Measurements from ENCODE around the gene PPM1J. TPM values are rescaled to one million over a fixed set of nuclear protein-coding genes. Genes with fewer than 3 reads are reported as not detected.

Gene PPM1J
- total RNA-seq, 1 experiment from 2014 or later: 0.52 TPM

DNA sequence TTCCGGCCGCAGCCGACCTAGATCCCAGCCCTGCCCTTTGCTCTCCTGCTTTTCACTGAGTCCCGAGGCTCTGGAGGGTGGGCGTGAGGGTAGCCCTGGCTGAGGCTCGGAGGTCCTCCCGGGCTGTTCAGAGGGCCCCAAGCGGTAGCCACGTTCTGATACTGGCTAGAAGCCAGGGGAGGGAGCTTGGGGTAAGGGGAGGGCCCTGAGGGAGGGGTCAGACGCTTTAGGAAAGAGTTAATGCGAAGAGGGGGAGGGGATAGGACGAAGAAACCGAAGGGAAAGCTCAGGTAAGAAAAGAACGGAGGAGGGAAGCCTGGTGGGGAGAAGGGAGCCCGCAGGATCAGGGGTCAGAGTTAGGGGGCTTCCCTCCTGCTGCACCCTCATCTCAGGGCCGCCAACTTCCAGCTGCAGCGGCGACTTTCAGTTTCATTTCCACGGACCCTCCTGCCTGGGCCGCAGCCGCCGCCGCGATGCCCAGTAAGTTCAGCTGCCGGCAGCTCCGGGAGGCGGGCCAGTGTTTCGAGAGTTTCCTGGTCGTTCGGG lies 40.6 kb downstream of the PPM1J start, which contains the start of gene MOV10:
TSS of gene MOV10 (plus strand) at position 220 of the 546 bp plus-strand sequence. CDS start at position 474, 254 bp downstream.
- Histone ChIP-seq H3K36me3 (ENCODE audit: insufficient read depth, low read length, poor library complexity, severe bottlenecking) (peaks cover 15% of the 10 kb centered on the region), H3K27me3 (replicated peaks; ENCODE audit: insufficient read depth, low read depth, low read length, poor library complexity) (no peaks in the 10 kb centered on the region), H3K4me1 (ENCODE audit: insufficient read depth, low read length, poor library complexity, severe bottlenecking) (peaks cover 16% of the 10 kb centered on the region), H3K4me3 (ENCODE audit: low read depth, low read length, poor library complexity, severe bottlenecking) (peak within 1 kb of the TSS; percentile 84), H3K9me3 (ENCODE audit: low read depth, low read length, poor library complexity, severe bottlenecking) (no peaks in the 10 kb centered on the region), H3K27ac (ENCODE audit: low read depth, low read length, poor library complexity, severe bottlenecking) (peak within 1 kb of the TSS; percentile 92)
- CTCF ChIA-PET: interaction anchor here (1.2 to 1.4 kb wide), 2 partner anchors 173 to 283 kb away, joined by 3 to 4 read pairs; no protein-coding TSS in a partner anchor
- TF ChIP-seq EZH2 (IDR thresholded peaks at IDR 0.05; ENCODE audit: borderline replicate concordance, low read depth, low read length, poor library complexity, severe bottlenecking): no peak
- POLR2A ChIA-PET (ENCODE audit: low non-redundant PET): interaction anchor here (0.6 kb wide), 1 partner anchor 47 kb away, joined by 4 read pairs; no protein-coding TSS in a partner anchor
- DNase-seq (ENCODE audit: low spot score): peak; percentile 84
- no TSS peak for BruUV-seq (replicated peaks)
- intact Hi-C loops (cut with micrococcal nuclease; ENCODE audit: unreplicated experiment): loop anchor here (10.0 kb wide), 1 partner anchor 50 kb away; no protein-coding TSS in a partner anchor

DNA sequence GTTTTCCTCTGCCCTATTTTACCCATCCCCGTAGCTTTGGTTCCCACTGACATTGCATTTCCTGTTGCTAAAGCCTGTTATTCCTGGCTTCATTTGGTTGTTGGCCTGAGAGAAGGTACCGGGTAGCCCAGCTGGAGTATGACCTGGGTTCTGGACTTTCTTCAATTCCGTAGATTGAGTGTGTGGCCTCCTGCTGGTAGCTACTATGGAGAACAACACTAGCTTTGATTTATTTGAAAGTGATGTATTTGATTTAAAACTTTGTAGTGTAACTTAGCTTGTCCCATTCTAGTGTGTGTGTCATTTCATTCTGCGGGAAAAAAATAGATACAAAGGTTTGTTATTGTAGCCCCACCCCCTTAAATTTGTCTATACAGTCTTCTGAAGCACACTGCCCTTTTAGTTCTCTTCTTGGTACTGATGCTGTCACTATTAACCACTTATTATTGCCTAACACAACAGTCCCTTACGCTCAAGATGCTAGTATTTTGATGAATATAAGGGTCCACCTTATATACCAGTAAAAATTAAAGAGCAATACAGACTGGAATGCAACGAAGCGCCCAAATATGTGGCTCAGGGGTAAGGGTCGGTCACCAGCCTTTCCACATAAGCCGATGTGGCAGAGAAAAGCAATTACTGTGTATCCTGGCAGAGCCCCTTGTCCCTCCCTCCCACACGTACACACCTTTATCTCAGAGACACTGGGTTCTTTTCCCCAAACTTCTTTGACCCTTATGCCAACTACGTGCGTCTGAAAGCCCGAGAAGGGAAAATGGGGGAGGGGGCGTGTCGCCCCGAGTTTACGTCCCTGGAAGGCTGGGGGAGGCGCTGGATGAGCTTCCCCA lies 41.3 kb downstream of the PPM1J start:
- CTCF ChIA-PET: interaction anchor here (0.6 to 1.4 kb wide), 2 partner anchors 22 to 283 kb away, joined by 3 read pairs; no protein-coding TSS in a partner anchor
- intact Hi-C loops (cut with micrococcal nuclease; ENCODE audit: unreplicated experiment): loop anchor here (10.0 kb wide), 1 partner anchor 49 kb away; no protein-coding TSS in a partner anchor
- peaks cover 22% of the 10 kb centered on the region for H3K36me3 ChIP-seq (ENCODE audit: insufficient read depth, low read length, poor library complexity, severe bottlenecking)
- H3K4me1 ChIP-seq (ENCODE audit: insufficient read depth, low read length, poor library complexity, severe bottlenecking): peaks cover 16% of the 10 kb centered on the region
- peak overlapping the region; percentile 92 for H3K27ac ChIP-seq (ENCODE audit: low read depth, low read length, poor library complexity, severe bottlenecking)
- no TSS peak for BruUV-seq (replicated peaks)
- POLR2A ChIA-PET (ENCODE audit: low non-redundant PET): interaction anchor here (0.6 kb wide), 1 partner anchor 46 kb away, joined by 4 read pairs; no protein-coding TSS in a partner anchor
- H3K27me3 ChIP-seq (replicated peaks; ENCODE audit: insufficient read depth, low read depth, low read length, poor library complexity): no peaks in the 10 kb centered on the region
- peak; percentile 38 for DNase-seq (ENCODE audit: low spot score)
- H3K4me3 ChIP-seq (ENCODE audit: low read depth, low read length, poor library complexity, severe bottlenecking): peak overlapping the region; percentile 84
- no peak for TF ChIP-seq EZH2 (IDR thresholded peaks at IDR 0.05; ENCODE audit: borderline replicate concordance, low read depth, low read length, poor library complexity, severe bottlenecking)
- TF ChIP-seq, protein P1, sequence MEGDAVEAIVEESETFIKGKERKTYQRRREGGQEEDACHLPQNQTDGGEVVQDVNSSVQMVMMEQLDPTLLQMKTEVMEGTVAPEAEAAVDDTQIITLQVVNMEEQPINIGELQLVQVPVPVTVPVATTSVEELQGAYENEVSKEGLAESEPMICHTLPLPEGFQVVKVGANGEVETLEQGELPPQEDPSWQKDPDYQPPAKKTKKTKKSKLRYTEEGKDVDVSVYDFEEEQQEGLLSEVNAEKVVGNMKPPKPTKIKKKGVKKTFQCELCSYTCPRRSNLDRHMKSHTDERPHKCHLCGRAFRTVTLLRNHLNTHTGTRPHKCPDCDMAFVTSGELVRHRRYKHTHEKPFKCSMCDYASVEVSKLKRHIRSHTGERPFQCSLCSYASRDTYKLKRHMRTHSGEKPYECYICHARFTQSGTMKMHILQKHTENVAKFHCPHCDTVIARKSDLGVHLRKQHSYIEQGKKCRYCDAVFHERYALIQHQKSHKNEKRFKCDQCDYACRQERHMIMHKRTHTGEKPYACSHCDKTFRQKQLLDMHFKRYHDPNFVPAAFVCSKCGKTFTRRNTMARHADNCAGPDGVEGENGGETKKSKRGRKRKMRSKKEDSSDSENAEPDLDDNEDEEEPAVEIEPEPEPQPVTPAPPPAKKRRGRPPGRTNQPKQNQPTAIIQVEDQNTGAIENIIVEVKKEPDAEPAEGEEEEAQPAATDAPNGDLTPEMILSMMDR (conservative IDR thresholded peaks at IDR 0.05; ENCODE audit: low read depth, low read length): peak; percentile 44
- H3K9me3 ChIP-seq (ENCODE audit: low read depth, low read length, poor library complexity, severe bottlenecking): no peaks in the 10 kb centered on the region

DNA sequence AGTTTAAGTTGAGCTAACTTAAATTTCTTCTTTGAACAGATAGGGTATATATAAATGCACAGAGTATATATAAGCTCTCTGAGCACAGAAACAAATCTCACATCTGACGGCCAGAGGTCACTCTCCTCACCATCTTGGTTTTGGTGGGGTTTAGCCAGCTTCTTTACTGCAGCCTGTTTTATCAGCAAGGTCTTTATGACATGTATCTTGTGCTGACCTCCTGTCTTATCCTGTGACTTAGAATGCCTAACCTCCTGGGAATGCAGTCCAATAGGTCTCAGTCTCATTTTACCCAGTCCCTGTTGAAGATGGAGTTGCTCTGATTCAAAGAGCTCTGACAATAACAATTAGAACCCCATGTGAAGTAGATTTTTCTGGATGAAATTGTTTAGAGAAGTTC lies 42.3 kb downstream of the PPM1J start:
- Histone ChIP-seq H3K9me3 (ENCODE audit: low read depth, low read length, poor library complexity, severe bottlenecking) (no peaks in the 10 kb centered on the region), H3K27me3 (replicated peaks; ENCODE audit: insufficient read depth, low read depth, low read length, poor library complexity) (no peaks in the 10 kb centered on the region), H3K4me1 (ENCODE audit: insufficient read depth, low read length, poor library complexity, severe bottlenecking) (peaks cover 16% of the 10 kb centered on the region), H3K4me3 (ENCODE audit: low read depth, low read length, poor library complexity, severe bottlenecking) (no peak overlapping the region), H3K27ac (ENCODE audit: low read depth, low read length, poor library complexity, severe bottlenecking) (no peak overlapping the region), H3K36me3 (ENCODE audit: insufficient read depth, low read length, poor library complexity, severe bottlenecking) (peaks cover 32% of the 10 kb centered on the region)
- intact Hi-C loops (cut with micrococcal nuclease; ENCODE audit: unreplicated experiment): loop anchor here (10.0 kb wide), 1 partner anchor 48 kb away; no protein-coding TSS in a partner anchor
- TF ChIP-seq, protein P1 (conservative IDR thresholded peaks at IDR 0.05; ENCODE audit: low read depth, low read length): no peak
- no peak for TF ChIP-seq EZH2 (IDR thresholded peaks at IDR 0.05; ENCODE audit: borderline replicate concordance, low read depth, low read length, poor library complexity, severe bottlenecking)
- BruUV-seq (replicated peaks): no TSS peak
- no peak for DNase-seq (ENCODE audit: low spot score)
- ChIA-PET CTCF (no interaction called here), POLR2A (ENCODE audit: low non-redundant PET) (interaction anchor here (0.6 kb wide), 1 partner anchor 32 kb away, joined by 4 read pairs; no protein-coding TSS in a partner anchor)
